B cell (primary cell): ENCODE results near the gene PCGF3. TPM values are rescaled to one million over a fixed set of nuclear protein-coding genes. Genes with fewer than 3 reads are reported as not detected.

Experiments
- ATAC-seq: fragments of 200-7000 bp; cut with Tn5 transposase; one replicate; pipeline ENCODE4 v1.10.0; 2021; ENCODE audit warnings: low read depth, mild to moderate bottlenecking, moderate number of reproducible peaks, moderate library complexity
- CTCF ChIA-PET: fragments of 350-600 bp; sonication (Branson Sonifier 250); formaldehyde crosslinking; loops from one replicate; lab custom pipeline; 2021; ENCODE audit warnings: antibody characterized with exemption, inconsistent platforms; lab: Charles Lee
- POLR2A ChIA-PET: fragments of 350-600 bp; sonication (Branson Sonifier 250); formaldehyde crosslinking; loops from one replicate; lab custom pipeline; 2021; ENCODE audit warnings: antibody characterized with exemption; lab: Charles Lee
- DNase-seq: peaks from one replicate; pipeline ENCODE4 v3.0.0; 2013
- H2AFZ ChIP-seq: 2 replicates; pipeline ENCODE4 v1.6.1; 2012; ENCODE audit warnings: mild to moderate bottlenecking, low read depth, low read length; ENCODE audit not compliant: insufficient read depth, poor library complexity, severe bottlenecking
- H3K27ac ChIP-seq, 2 donors: 1 replicate in 1 of 2; 2 replicates in 1 of 2; pipeline ENCODE4 v1.5.1; 2012 to 2013; ENCODE audit warnings: low read length in 2 of 2, mild to moderate bottlenecking in 2 of 2, moderate library complexity in 1 of 2
- H3K27me3 ChIP-seq, 4 experiments: fragments of 200-600 bp in 1 of 4; sonication (generic) in 1 of 4; replicated peaks in 1 of 4; 1 replicate in 2 of 4; 2 replicates in 2 of 4; pipeline versions ENCODE4 v1.6.1 to v1.7.0; 2013 to 2016; ENCODE audit warnings: low read length in 3 of 4, mild to moderate bottlenecking in 2 of 4, mixed read lengths in 1 of 4, moderate library complexity in 1 of 4; ENCODE audit not compliant: insufficient read depth in 4 of 4, control insufficient read depth in 3 of 4; ENCODE audit errors: control extremely low read depth in 1 of 4
- H3K36me3 ChIP-seq, 2 experiments: replicated peaks in 1 of 2; 1 replicate in 1 of 2; 2 replicates in 1 of 2; pipeline versions ENCODE4 v1.6.1 to v1.7.1; 2013; ENCODE audit warnings: low read length in 1 of 2; ENCODE audit not compliant: insufficient read depth in 2 of 2, control insufficient read depth in 1 of 2; ENCODE audit errors: control extremely low read depth in 1 of 2, extremely low read depth in 1 of 2
- H3K4me1 ChIP-seq, 2 donors: fragments of 200-600 bp in 1 of 2; sonication (generic) in 1 of 2; 1 replicate in 1 of 2; 2 replicates in 1 of 2; pipeline versions ENCODE4 v1.5.1 to v1.6.1; 2013 to 2017; ENCODE audit warnings: low read length in 2 of 2; ENCODE audit not compliant: control insufficient read depth in 2 of 2, insufficient read depth in 2 of 2
- H3K4me2 ChIP-seq: replicated peaks from 2 replicates; pipeline ENCODE3; 2012; ENCODE audit warnings: mild to moderate bottlenecking, low read depth, low read length; ENCODE audit not compliant: poor library complexity, severe bottlenecking
- H3K4me3 ChIP-seq, 5 experiments: fragments of 200-600 bp in 1 of 5; sonication (generic) in 1 of 5; 1 replicate in 3 of 5; 2 replicates in 2 of 5; pipeline versions ENCODE4 v1.5.1 to v1.7.0; 2011 to 2016; ENCODE audit warnings: low read length in 4 of 5, mild to moderate bottlenecking in 4 of 5, low read depth in 2 of 5, control low read depth in 1 of 5, moderate library complexity in 1 of 5; ENCODE audit not compliant: insufficient read depth in 1 of 5; ENCODE audit errors: control extremely low read depth in 1 of 5, extremely low read depth in 1 of 5
- H3K79me2 ChIP-seq: fragments of 200-600 bp; sonication (generic); one replicate; pipeline ENCODE4 v1.6.0; 2016; ENCODE audit warnings: low read length; ENCODE audit not compliant: control insufficient read depth, insufficient read depth
- H3K9ac ChIP-seq: fragments of 200-600 bp; sonication (generic); 2 replicates; pipeline ENCODE4 v1.6.1; 2017; ENCODE audit warnings: mild to moderate bottlenecking, low read length, moderate library complexity
- H3K9me3 ChIP-seq, 3 donors: one replicate each; pipeline versions ENCODE4 v1.6.1 to v1.7.1; 2013; ENCODE audit warnings: low read length in 2 of 3; ENCODE audit not compliant: control insufficient read depth in 2 of 3, insufficient read depth in 1 of 3; ENCODE audit errors: control extremely low read depth in 1 of 3
- H4K20me1 ChIP-seq: 2 replicates; pipeline ENCODE4 v1.6.0; 2012; ENCODE audit warnings: mild to moderate bottlenecking, low read length; ENCODE audit not compliant: insufficient read depth, control insufficient read depth, poor library complexity, severe bottlenecking
- H3K27ac Mint-ChIP-seq: one replicate; pipeline ENCODE4 v1.8.0; 2021; ENCODE audit warnings: mixed read lengths
- H3K27me3 Mint-ChIP-seq: one replicate; pipeline ENCODE4 v1.8.0; 2021; ENCODE audit warnings: mixed read lengths
- H3K4me1 Mint-ChIP-seq: one replicate; pipeline ENCODE4 v1.8.0; 2021; ENCODE audit warnings: mixed read lengths
- H3K4me3 Mint-ChIP-seq: one replicate; pipeline ENCODE4 v1.8.0; 2021; ENCODE audit warnings: mixed read lengths
- H3K9me3 Mint-ChIP-seq: one replicate; pipeline ENCODE4 v1.8.0; 2022; ENCODE audit warnings: mixed read lengths; ENCODE audit not compliant: insufficient read depth
- EZH2 ChIP-seq: IDR thresholded peaks from 2 replicates; pipeline ENCODE4 v1.6.1; 2012; ENCODE audit warnings: borderline replicate concordance, low read depth, mild to moderate bottlenecking, moderate library complexity, low read length; ENCODE audit not compliant: insufficient read depth, poor library complexity, severe bottlenecking
- WGBS: methylation state at CpG from one replicate; pipeline ENCODE4 v1.1.5; 2013; ENCODE audit warnings: missing lambda C conversion rate; ENCODE audit not compliant: insufficient coverage; 5-methylcytosine and 5-hydroxymethylcytosine counted together
- intact Hi-C: fragments of 100-400 bp; cut with micrococcal nuclease; formaldehyde crosslinking; loops from one replicate; pipeline ENCODE4 v1.10.0; 2022
- polyA plus RNA-seq: library from polyadenylated mRNA; depleted of rRNA; stranded (reverse); fragments of >200 nt; gene quantifications from 2 replicates; pipeline ENCODE4 v1.2.3, GENCODE V29; 2012
- total RNA-seq, 2 donors: library from RNA; stranded (reverse); fragments of 120-200 nt in 1 of 2; gene quantifications; 1 replicate in 1 of 2; 2 replicates in 1 of 2; pipeline versions ENCODE4 v1.2.3 to v1.2.4, GENCODE V29; 2013 to 2022

The PCGF3 gene
- total and polyA plus RNA-seq, 2 donors (not counting 1 experiment from before 2014, with no cell fraction given): 65.7 to 90.3 TPM

DNA sequence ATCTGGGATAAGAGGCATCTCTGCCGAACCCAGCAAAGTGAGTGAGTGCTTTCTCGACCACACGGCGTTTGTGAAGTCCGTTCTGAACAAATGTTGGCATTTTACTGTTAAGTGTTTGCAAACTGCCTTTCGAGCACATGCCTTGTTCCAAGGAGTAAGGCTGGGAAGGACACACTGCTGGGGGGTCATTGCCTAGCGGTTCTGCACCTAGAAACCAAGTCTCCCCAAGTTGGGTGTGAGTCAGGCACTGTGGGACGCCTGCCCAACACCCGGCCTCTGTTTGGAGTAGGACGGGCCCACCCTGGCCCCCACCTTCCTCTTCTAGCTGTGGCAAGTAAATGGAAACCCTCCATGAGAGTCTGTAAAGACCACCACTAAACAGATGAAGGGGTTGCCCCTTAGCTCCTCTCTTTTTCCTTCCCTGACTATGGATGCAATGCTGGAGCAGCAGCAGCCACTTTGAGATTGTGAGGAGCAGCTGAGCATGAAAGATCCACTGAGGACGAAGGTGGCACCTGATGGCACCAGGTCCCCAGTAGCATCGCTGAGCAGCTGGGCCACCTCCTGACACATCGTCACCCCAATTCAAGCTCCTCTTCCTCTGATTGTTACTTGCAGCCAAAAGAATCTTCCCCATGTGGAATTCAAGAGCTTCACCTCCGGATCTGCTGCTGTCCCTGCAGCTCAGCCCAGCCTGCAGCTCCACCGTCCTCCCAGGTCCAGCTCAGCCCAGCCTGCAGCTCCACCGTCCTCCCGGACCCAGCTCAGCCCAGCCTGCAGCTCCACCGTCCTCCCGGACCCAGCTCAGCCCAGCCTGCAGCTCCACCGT, 114.0 kb downstream of the PCGF3 start:
- Histone ChIP-seq H2AFZ (no peak overlapping the region), H3K27me3 (peaks cover 0 to 52% (median 16%) of the 10 kb centered on the region in 4 experiments), H3K9me3 (peaks cover 0 to 28% (median 0%) of the 10 kb centered on the region in 3 donors), H3K9ac (no peak overlapping the region), H3K79me2 (no peaks in the 10 kb centered on the region), H3K4me2 (no peak overlapping the region), H4K20me1 (no peaks in the 10 kb centered on the region), H3K36me3 (no peaks in the 10 kb centered on the region), H3K4me1 (peaks cover 1 to 8% of the 10 kb centered on the region in 2 donors), H3K4me3 (no peak overlapping the region), H3K27ac (no peak overlapping the region)
- DNase-seq (no peak), ATAC-seq (no peak)
- CTCF ChIA-PET: no interaction called here
- 86% methylated on average over 20 of the region's 20 CpGs for WGBS
- no peaks in the 10 kb centered on the region for H3K9me3 Mint-ChIP-seq
- H3K27me3 Mint-ChIP-seq: peaks cover 46% of the 10 kb centered on the region
- POLR2A ChIA-PET: no interaction called here
- H3K4me3 Mint-ChIP-seq: no peak overlapping the region
- H3K27ac Mint-ChIP-seq: no peak overlapping the region
- H3K4me1 Mint-ChIP-seq: no peaks in the 10 kb centered on the region
- intact Hi-C loops: no loop called here
- TF ChIP-seq EZH2: no peak

Other genes starting within 250 kb of the PCGF3 start
- gene ZNF721, start 206.7 kb upstream of the PCGF3 start, total RNA-seq: 71.6 and 79.2 TPM in 2 replicates
- gene ZNF721, start 206.7 kb upstream of the PCGF3 start, polyA plus RNA-seq: 32.2 and 37.0 TPM in 2 replicates
- gene PIGG, start 206.6 kb upstream of the PCGF3 start, total RNA-seq: 113 and 125 TPM in 2 replicates
- 65.2 and 90.4 TPM in 2 replicates for gene PIGG, start 206.6 kb upstream of the PCGF3 start, polyA plus RNA-seq
- gene TMEM271, start 129.5 kb upstream of the PCGF3 start, total RNA-seq: not detected in 2 replicates
- not detected in 2 replicates for gene TMEM271, start 129.5 kb upstream of the PCGF3 start, polyA plus RNA-seq
- 15.1 and 20.0 TPM in 2 replicates for gene PDE6B, start 80.3 kb upstream of the PCGF3 start, total RNA-seq
- 23.0 and 25.2 TPM in 2 replicates for gene PDE6B, start 80.3 kb upstream of the PCGF3 start, polyA plus RNA-seq
- 113 and 129 TPM in 2 replicates for gene ATP5ME, start 31.6 kb upstream of the PCGF3 start, total RNA-seq
- gene ATP5ME, start 31.6 kb upstream of the PCGF3 start, polyA plus RNA-seq: 80.6 and 153 TPM in 2 replicates
- 36.3 and 38.3 TPM in 2 replicates for gene MYL5, start 31.3 kb upstream of the PCGF3 start, total RNA-seq
- 16.9 and 18.1 TPM in 2 replicates for gene MYL5, start 31.3 kb upstream of the PCGF3 start, polyA plus RNA-seq
- gene SLC49A3, start 16.7 kb upstream of the PCGF3 start, total RNA-seq: 4.3 and 6.9 TPM in 2 replicates
- gene SLC49A3, start 16.7 kb upstream of the PCGF3 start, polyA plus RNA-seq: 1.3 and 2.0 TPM in 2 replicates
- gene CPLX1, start 120.3 kb downstream of the PCGF3 start, total RNA-seq: not detected in 2 replicates
- gene CPLX1, start 120.3 kb downstream of the PCGF3 start, polyA plus RNA-seq: 0.37 TPM in 1 of 2 replicates, not detected in the other
- gene GAK, start 226.5 kb downstream of the PCGF3 start, total RNA-seq: 283 and 302 TPM in 2 replicates
- gene GAK, start 226.5 kb downstream of the PCGF3 start, polyA plus RNA-seq: 113 and 134 TPM in 2 replicates
- gene TMEM175, start 226.6 kb downstream of the PCGF3 start, total RNA-seq: 44.4 and 47.9 TPM in 2 replicates
- 432 and 546 TPM in 2 replicates for gene TMEM175, start 226.6 kb downstream of the PCGF3 start, polyA plus RNA-seq